NCI-H748 (cell line): ENCODE measurements around the gene OLIG3.

Experiments used
- DNase-seq: peaks from one replicate; lab custom pipeline; 2025; ENCODE audit not compliant: unreplicated experiment; lab: John Stamatoyannopoulos, UW

The OLIG3 gene

GRCh38 chr6:137471986-137472385, 22.2 kb downstream of the OLIG3 start:
- DNase-seq: no peak

GRCh38 chr6:137471497-137471896, 22.7 kb downstream of the OLIG3 start:
- no peak for DNase-seq

GRCh38 chr6:137467211-137467610, 27.0 kb downstream of the OLIG3 start:
- DNase-seq: no peak

GRCh38 chr6:137465378-137466009, 28.7 kb downstream of the OLIG3 start:
- DNase-seq: peak; percentile 59

GRCh38 chr6:137452333-137452894, 41.8 kb downstream of the OLIG3 start:
- DNase-seq: no peak

GRCh38 chr6:137443901-137444300, 50.3 kb downstream of the OLIG3 start:
- no peak for DNase-seq
